Retinal pigment epithelial cell (primary cell): ENCODE measurements around the gene GPAT3.

Experiments
- DNase-seq: peaks from one replicate; pipeline ENCODE4 v3.0.0-alpha.2; 2010; ENCODE audit warnings: low read depth
- H3K4me3 ChIP-seq: 2 replicates; pipeline ENCODE4 v1.5.1; 2011; ENCODE audit warnings: mild to moderate bottlenecking, low read length, control low read depth, moderate library complexity
- TF ChIP-seq, protein P1 (sequence below): conservative IDR thresholded peaks from 2 replicates; pipeline ENCODE4 v1.5.1; 2011; ENCODE audit warnings: low read depth, low read length, control low read depth, inconsistent platforms

GPAT3 gene

DNA sequence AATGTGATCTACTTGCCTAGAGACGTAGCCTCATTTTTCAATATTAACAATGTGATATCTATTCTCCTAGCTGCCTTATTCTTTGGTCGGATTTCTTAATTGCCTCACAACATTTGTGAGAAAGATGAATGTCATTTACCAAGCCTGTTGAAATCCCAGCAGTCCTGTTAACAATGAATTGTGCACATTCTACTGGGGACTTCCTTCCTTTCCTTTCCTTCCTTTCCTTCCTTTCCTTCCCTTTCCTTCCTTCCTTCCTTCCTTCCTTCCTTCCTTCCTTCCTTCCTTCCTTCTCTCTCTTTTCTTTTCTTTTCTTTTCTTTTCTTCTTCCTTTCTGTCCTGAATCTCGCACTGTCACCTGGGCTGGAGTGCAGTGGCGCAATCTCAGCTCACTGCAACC, 107.1 kb downstream of the GPAT3 start:
- no peak for DNase-seq
- TF ChIP-seq, protein P1, sequence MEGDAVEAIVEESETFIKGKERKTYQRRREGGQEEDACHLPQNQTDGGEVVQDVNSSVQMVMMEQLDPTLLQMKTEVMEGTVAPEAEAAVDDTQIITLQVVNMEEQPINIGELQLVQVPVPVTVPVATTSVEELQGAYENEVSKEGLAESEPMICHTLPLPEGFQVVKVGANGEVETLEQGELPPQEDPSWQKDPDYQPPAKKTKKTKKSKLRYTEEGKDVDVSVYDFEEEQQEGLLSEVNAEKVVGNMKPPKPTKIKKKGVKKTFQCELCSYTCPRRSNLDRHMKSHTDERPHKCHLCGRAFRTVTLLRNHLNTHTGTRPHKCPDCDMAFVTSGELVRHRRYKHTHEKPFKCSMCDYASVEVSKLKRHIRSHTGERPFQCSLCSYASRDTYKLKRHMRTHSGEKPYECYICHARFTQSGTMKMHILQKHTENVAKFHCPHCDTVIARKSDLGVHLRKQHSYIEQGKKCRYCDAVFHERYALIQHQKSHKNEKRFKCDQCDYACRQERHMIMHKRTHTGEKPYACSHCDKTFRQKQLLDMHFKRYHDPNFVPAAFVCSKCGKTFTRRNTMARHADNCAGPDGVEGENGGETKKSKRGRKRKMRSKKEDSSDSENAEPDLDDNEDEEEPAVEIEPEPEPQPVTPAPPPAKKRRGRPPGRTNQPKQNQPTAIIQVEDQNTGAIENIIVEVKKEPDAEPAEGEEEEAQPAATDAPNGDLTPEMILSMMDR, result no peak
- H3K4me3 ChIP-seq, result no peak overlapping the region

DNA sequence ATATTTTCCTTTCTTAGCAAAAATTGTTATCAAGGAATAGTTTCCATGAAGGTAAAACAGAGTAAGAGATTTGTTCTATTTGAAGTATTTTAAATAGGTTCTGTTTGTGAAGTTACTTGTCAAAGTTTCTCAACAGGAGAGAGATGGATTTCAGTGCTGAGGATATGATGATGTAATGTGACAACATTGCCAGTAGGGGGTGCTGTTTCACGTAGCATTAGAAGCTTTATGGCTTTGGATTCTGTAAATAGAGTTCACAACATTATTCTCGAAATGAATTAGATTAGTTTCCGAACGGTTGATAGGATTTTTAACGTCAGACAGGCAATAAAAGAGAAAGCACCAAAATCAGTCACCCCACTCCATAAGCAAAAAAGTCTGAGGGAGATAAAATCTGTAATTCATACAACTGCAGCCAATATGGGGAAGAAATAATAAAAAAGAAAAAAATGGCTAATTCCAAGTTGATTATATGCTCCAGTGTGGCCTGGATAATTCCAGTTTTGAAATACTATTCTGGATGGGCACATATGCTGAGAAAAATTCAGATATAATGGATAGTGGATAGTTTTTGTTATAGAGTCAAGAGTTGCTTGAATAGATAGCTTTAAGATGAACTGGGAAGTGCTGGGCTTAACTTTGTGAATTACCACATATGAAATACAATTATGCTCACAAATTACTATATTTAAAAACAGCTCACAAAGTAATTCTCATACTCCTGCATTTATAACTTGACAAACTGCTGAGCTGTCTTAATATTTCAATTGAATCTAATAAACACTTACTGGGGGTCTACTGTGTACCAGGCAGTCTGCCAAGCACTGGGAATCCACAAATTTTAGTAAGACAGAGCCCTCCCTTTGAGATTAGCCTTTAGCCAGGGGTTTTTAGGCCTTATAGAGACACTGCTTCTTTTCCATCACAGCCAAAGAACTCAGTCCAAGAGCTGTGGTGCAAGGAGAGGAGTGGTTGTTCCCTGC, 109.1 kb downstream of the GPAT3 start:
- peak; percentile 23 for DNase-seq
- TF ChIP-seq, protein P1, result peak; percentile 83
- no peak overlapping the region for H3K4me3 ChIP-seq

DNA sequence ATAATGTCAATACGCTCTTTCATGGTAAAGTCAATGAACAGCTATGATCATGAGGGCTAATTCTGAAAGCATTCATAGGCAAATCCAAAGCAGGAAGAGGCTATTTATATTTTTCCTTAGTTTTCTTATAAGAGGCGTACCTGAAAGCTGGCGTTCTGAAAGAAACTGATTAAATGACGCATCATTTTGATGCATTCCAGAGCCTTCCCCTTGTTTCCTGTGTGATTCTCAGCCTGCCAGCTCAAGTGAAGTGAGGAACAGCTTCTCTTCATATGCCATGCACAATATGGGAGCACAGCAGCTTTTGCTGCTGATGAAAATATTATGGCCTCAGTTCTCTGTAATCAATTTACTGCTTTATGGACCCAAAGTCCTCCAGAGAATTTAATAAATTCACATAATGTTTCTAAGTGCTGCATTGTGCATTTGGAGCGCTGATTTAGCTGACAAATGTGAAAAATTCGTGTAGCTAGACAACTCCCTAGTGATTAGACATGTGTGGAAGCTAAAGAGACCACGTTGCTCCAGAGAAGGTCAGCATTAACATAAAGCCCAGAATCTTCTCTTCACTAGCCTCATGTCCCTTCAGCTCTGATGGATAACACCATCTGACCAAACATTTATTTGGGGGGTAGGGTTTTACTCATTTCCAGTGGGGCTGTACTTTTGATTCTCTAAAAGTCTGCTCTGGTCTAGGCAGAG, 110.8 kb downstream of the GPAT3 start:
- no peak for DNase-seq
- no peak overlapping the region for H3K4me3 ChIP-seq
- TF ChIP-seq, protein P1, result no peak

DNA sequence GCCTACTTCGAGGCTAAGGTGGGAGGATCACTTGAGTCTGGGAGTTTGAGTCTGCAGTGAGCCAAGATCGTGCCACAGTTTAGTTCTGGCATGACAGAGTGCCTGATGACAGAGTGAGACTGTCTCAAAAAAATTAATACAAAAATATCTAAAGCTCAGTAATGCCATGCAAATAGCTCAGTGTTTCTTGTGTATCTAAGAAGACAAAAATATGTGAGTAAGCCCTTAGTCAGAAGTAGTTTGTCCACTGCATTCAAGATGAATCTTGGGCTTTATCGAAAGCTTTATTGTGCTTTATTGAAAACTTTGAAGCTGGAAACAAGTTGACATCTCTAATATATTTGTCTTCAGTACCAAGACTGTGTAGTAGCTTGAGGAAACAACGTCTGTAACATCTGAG, 115.9 kb downstream of the GPAT3 start:
- DNase-seq, result no peak
- H3K4me3 ChIP-seq, result no peak overlapping the region
- TF ChIP-seq, protein P1, result no peak
